ENCODE measurements around the gene MORC2.

DNA sequence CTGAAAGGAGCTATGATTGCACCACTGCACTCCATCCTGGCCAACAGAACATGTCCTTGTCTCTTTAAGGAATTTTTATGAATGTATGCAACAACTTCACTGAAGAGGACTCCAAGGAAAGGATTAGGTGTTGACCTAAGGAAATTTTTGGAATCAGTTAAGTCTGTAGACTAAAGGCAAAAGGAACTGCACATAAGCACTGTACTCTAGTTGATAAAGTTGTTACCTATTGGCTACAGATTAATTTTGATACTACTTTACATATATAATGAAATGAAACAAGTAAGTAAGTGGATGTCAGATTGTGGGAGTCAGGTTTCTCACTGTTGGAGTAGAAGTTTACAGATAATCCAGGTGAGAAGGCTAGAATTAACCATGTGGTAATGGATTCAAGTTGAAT is 37.0 kb upstream of the MORC2 start:
- no peak for TF ChIP-seq CTCF (IDR thresholded peaks at IDR 0.05; ENCODE audit: insufficient read depth, low read length)
- no peak for TF ChIP-seq SPI1 (IDR thresholded peaks at IDR 0.05; ENCODE audit: borderline replicate concordance, low read depth)
- TF ChIP-seq, protein P1, sequence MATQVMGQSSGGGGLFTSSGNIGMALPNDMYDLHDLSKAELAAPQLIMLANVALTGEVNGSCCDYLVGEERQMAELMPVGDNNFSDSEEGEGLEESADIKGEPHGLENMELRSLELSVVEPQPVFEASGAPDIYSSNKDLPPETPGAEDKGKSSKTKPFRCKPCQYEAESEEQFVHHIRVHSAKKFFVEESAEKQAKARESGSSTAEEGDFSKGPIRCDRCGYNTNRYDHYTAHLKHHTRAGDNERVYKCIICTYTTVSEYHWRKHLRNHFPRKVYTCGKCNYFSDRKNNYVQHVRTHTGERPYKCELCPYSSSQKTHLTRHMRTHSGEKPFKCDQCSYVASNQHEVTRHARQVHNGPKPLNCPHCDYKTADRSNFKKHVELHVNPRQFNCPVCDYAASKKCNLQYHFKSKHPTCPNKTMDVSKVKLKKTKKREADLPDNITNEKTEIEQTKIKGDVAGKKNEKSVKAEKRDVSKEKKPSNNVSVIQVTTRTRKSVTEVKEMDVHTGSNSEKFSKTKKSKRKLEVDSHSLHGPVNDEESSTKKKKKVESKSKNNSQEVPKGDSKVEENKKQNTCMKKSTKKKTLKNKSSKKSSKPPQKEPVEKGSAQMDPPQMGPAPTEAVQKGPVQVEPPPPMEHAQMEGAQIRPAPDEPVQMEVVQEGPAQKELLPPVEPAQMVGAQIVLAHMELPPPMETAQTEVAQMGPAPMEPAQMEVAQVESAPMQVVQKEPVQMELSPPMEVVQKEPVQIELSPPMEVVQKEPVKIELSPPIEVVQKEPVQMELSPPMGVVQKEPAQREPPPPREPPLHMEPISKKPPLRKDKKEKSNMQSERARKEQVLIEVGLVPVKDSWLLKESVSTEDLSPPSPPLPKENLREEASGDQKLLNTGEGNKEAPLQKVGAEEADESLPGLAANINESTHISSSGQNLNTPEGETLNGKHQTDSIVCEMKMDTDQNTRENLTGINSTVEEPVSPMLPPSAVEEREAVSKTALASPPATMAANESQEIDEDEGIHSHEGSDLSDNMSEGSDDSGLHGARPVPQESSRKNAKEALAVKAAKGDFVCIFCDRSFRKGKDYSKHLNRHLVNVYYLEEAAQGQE (IDR thresholded peaks at IDR 0.05; ENCODE audit: insufficient replicate concordance, low read depth), result no peak
- TF ChIP-seq POLR2AphosphoS5 (IDR thresholded peaks at IDR 0.05; ENCODE audit: low read depth), result no peak
